Measurements from ENCODE around the gene GLDC. TPM values are rescaled to one million over a fixed set of nuclear protein-coding genes. Genes with fewer than 3 reads are reported as not detected.

GLDC gene
- total RNA-seq, 2 donors from 2014 or later, result not detected

DNA sequence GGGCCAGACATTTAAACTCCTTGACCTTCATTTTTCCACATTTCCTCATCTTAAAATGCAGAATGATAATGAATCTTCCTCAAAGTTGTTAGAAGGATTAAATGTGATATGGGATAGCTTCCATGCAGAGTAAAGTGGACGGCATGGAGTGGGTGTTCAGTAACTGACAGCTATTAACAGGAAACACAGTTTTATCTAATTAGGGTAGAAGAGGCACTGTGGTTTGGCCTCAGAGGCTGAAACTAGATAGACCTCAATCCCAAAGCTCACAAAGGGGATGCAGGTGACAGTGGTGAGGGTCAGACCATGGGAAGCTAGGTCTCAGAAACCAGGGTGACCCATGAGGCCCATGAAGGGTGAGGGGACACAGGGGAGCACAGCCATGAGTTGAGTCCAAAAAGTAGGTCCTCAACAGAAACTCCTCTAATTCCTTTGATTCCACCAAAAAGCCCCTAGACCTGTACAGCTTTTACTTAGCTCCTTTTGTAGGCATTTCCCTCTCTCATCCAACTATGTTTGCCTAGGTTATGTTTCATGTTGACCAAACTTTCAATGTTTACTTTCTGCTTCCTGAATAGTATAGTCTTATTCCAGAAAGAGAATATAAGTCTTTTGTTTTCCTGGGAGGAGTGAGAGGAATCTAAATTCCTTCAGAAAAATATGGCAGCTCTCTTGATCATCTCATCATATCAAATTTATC, 27.9 kb upstream of the GLDC start:
- ATAC-seq (no peak), DNase-seq (no peak)
- intact Hi-C loops (cut with DNase I), result no loop called here
- H3K9me3 ChIP-seq, result no peaks in the 10 kb centered on the region
- no peaks in the 10 kb centered on the region for H3K4me1 ChIP-seq
- H3K36me3 ChIP-seq (replicated peaks in 1 of 2; ENCODE audit: insufficient read depth in 1 of 2, low read depth in 2 of 2), result no peaks in the 10 kb centered on the region
- 88 to 93% methylated on average over 1 of the region's 1 CpG for WGBS, 2 donors
- no peaks in the 10 kb centered on the region for H3K27me3 ChIP-seq
- no peak overlapping the region for H3K4me3 ChIP-seq
- TF ChIP-seq POLR2A (IDR thresholded peaks at IDR 0.05), result no peak
- TF ChIP-seq, protein P1, sequence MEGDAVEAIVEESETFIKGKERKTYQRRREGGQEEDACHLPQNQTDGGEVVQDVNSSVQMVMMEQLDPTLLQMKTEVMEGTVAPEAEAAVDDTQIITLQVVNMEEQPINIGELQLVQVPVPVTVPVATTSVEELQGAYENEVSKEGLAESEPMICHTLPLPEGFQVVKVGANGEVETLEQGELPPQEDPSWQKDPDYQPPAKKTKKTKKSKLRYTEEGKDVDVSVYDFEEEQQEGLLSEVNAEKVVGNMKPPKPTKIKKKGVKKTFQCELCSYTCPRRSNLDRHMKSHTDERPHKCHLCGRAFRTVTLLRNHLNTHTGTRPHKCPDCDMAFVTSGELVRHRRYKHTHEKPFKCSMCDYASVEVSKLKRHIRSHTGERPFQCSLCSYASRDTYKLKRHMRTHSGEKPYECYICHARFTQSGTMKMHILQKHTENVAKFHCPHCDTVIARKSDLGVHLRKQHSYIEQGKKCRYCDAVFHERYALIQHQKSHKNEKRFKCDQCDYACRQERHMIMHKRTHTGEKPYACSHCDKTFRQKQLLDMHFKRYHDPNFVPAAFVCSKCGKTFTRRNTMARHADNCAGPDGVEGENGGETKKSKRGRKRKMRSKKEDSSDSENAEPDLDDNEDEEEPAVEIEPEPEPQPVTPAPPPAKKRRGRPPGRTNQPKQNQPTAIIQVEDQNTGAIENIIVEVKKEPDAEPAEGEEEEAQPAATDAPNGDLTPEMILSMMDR (IDR thresholded peaks at IDR 0.05), result no peak
- H3K27ac ChIP-seq, result no peak overlapping the region

DNA sequence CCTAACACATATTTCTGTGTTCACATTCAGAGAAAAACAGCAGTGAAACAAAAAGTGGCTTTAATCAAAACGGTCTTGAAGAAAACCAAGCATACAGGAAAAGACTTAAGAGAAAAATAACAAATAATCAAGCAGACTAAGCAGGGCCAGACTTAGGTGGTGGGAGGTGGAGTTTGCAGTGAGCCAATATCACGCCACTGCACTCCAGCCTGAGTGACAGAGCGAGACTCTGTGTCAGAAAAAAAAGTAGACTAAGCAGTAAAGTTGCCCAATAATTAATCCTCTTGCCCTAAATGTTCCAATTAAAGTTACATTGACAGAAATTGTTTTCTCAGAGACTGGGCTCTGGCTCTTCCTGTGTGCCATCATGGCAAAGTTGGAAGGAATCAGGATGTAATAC, 26.6 kb upstream of the GLDC start:
- TF ChIP-seq, protein P1 (IDR thresholded peaks at IDR 0.05), result no peak
- TF ChIP-seq POLR2A (IDR thresholded peaks at IDR 0.05), result no peak
- H3K27me3 ChIP-seq, result no peaks in the 10 kb centered on the region
- intact Hi-C loops (cut with DNase I), result no loop called here

DNA sequence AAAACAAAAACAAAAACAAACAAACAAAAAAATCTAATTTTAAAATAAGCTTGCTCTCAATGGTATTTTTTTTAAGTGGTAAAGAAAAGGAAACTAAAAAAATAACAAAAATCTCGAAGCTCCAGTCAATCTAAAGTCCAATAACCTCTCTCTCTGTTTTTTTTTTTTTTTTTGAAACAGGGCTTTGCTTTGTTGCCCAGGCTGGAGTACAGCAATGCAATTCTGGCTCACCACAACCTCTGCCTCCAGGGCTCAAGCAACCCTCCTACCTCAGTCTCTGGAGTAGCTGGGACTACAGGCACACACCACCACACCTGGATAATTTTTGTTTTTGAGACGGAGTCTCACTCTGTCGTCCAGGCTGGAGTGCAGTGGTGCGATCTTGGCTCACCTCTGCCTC, 25.9 kb upstream of the GLDC start:
- Histone ChIP-seq H3K4me3 (no peak overlapping the region), H3K27ac (no peak overlapping the region), H3K27me3 (no peaks in the 10 kb centered on the region), H3K36me3 (replicated peaks in 1 of 2; ENCODE audit: insufficient read depth in 1 of 2, low read depth in 2 of 2) (no peaks in the 10 kb centered on the region), H3K9me3 (no peaks in the 10 kb centered on the region), H3K4me1 (no peaks in the 10 kb centered on the region)
- ATAC-seq (no peak), DNase-seq (no peak)
- TF ChIP-seq, protein P1 (IDR thresholded peaks at IDR 0.05), result no peak
- no peak for TF ChIP-seq POLR2A (IDR thresholded peaks at IDR 0.05)
- WGBS, 2 donors, result 73 to 85% methylated on average over 4 of the region's 4 CpGs
- intact Hi-C loops (cut with DNase I), result no loop called here

More for the DNA sequence above, 26.6 kb upstream of the GLDC start:
- H3K4me1 ChIP-seq, result no peaks in the 10 kb centered on the region
- no peaks in the 10 kb centered on the region for H3K36me3 ChIP-seq (replicated peaks in 1 of 2; ENCODE audit: insufficient read depth in 1 of 2, low read depth in 2 of 2)
- no peak overlapping the region for H3K4me3 ChIP-seq
- WGBS, 2 donors, result 74 to 78% methylated on average over 3 of the region's 3 CpGs
- ATAC-seq, result no peak
- DNase-seq, result no peak
- H3K9me3 ChIP-seq, result no peaks in the 10 kb centered on the region
- H3K27ac ChIP-seq, result no peak overlapping the region

DNA sequence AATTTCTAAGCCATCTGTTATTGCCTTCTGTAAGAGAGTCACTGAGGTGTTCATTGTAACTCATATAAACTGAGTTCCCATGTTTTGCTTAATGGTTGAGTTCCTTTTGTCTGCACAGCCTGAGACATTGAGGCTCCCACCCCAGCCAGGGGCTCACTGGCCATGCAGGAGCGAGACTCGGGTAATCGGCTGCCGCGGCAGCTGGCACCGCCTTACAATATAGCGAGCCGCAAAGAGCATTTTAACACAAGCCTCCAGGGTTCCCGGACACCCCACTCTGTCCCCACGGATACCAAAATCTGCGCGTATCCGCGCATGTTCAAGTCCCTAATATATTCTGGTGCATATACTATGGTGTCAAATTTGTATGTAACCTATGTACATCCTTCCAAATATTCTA, 24.4 kb upstream of the GLDC start:
- peaks cover 3% of the 10 kb centered on the region for H3K4me1 ChIP-seq
- no peaks in the 10 kb centered on the region for H3K27me3 ChIP-seq
- no peaks in the 10 kb centered on the region for H3K9me3 ChIP-seq
- no peak overlapping the region for H3K27ac ChIP-seq
- DNase-seq (no peak), ATAC-seq (no peak)
- WGBS, 2 donors, result 95 to 96% methylated on average over 14 of the region's 14 CpGs
- intact Hi-C loops (cut with DNase I), result loop anchor here (10.0 kb wide), 1 partner anchor 85 kb away; no protein-coding TSS in a partner anchor
- TF ChIP-seq, protein P1 (IDR thresholded peaks at IDR 0.05), result no peak
- TF ChIP-seq POLR2A (IDR thresholded peaks at IDR 0.05), result no peak
- no peak overlapping the region for H3K4me3 ChIP-seq
- H3K36me3 ChIP-seq (replicated peaks in 1 of 2; ENCODE audit: insufficient read depth in 1 of 2, low read depth in 2 of 2), result no peaks in the 10 kb centered on the region

All from body of pancreas (tissue), 4 donors.